ENCODE data around the gene RUNX2.

DNA sequence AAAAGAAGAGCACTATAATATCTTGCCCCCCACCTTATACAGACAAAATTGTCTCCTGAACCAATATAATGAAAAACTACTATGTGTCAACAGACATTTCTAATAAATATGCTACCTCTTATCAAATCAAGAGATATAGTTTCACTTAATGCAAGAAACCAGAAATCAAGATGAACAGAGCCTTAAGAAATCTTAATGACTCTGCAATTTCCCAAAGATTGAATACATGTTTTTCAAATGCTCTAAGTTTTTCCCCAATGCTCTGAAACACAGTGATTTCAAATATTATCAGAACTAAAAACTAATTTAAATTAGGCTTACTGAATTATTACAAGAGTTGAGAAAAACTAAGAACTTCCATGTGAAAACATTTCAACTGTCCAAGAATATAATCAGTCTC is 36.3 kb downstream of the RUNX2 start:
- TF ChIP-seq TAF1 (IDR thresholded peaks at IDR 0.05; ENCODE audit: low read depth) (no peak), EZH2 (IDR thresholded peaks at IDR 0.05; ENCODE audit: borderline replicate concordance, insufficient read depth, low read length, poor library complexity, severe bottlenecking) (no peak), POLR2AphosphoS5 (IDR thresholded peaks at IDR 0.05) (no peak), SMC3 (conservative IDR thresholded peaks at IDR 0.05; ENCODE audit: poor library complexity) (no peak), MXI1 (conservative IDR thresholded peaks at IDR 0.05; ENCODE audit: poor library complexity, severe bottlenecking) (no peak)
- TF ChIP-seq, protein P1, sequence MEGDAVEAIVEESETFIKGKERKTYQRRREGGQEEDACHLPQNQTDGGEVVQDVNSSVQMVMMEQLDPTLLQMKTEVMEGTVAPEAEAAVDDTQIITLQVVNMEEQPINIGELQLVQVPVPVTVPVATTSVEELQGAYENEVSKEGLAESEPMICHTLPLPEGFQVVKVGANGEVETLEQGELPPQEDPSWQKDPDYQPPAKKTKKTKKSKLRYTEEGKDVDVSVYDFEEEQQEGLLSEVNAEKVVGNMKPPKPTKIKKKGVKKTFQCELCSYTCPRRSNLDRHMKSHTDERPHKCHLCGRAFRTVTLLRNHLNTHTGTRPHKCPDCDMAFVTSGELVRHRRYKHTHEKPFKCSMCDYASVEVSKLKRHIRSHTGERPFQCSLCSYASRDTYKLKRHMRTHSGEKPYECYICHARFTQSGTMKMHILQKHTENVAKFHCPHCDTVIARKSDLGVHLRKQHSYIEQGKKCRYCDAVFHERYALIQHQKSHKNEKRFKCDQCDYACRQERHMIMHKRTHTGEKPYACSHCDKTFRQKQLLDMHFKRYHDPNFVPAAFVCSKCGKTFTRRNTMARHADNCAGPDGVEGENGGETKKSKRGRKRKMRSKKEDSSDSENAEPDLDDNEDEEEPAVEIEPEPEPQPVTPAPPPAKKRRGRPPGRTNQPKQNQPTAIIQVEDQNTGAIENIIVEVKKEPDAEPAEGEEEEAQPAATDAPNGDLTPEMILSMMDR (IDR thresholded peaks at IDR 0.05; ENCODE audit: poor library complexity, severe bottlenecking) = no peak
- TF ChIP-seq, protein P2, sequence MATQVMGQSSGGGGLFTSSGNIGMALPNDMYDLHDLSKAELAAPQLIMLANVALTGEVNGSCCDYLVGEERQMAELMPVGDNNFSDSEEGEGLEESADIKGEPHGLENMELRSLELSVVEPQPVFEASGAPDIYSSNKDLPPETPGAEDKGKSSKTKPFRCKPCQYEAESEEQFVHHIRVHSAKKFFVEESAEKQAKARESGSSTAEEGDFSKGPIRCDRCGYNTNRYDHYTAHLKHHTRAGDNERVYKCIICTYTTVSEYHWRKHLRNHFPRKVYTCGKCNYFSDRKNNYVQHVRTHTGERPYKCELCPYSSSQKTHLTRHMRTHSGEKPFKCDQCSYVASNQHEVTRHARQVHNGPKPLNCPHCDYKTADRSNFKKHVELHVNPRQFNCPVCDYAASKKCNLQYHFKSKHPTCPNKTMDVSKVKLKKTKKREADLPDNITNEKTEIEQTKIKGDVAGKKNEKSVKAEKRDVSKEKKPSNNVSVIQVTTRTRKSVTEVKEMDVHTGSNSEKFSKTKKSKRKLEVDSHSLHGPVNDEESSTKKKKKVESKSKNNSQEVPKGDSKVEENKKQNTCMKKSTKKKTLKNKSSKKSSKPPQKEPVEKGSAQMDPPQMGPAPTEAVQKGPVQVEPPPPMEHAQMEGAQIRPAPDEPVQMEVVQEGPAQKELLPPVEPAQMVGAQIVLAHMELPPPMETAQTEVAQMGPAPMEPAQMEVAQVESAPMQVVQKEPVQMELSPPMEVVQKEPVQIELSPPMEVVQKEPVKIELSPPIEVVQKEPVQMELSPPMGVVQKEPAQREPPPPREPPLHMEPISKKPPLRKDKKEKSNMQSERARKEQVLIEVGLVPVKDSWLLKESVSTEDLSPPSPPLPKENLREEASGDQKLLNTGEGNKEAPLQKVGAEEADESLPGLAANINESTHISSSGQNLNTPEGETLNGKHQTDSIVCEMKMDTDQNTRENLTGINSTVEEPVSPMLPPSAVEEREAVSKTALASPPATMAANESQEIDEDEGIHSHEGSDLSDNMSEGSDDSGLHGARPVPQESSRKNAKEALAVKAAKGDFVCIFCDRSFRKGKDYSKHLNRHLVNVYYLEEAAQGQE (IDR thresholded peaks at IDR 0.05; ENCODE audit: borderline replicate concordance) = no peak
